PC-9 (cell line): ENCODE results near the gene PRF1. TPM values are rescaled to one million over a fixed set of nuclear protein-coding genes. Genes with fewer than 3 reads are reported as not detected.

Source experiments
- BruUV-seq: library from RNA; stranded (reverse); fragments of 400-500 nt; replicated peaks from 2 replicates; lab custom pipeline; 2021; lab: Mats Ljungman, UMichigan
- CTCF ChIA-PET: fragments of 300-600 bp; sonication (Branson Sonifier 250); formaldehyde crosslinking; loops from one replicate; lab custom pipeline; 2022; ENCODE audit warnings: antibody characterized with exemption; lab: Charles Lee
- POLR2A ChIA-PET: fragments of 300-600 bp; sonication (Branson Sonifier 250); formaldehyde crosslinking; loops from one replicate; lab custom pipeline; 2022; ENCODE audit warnings: antibody characterized with exemption; ENCODE audit not compliant: unreplicated experiment; lab: Charles Lee
- DNase-seq, 2 experiments: peaks; one replicate each; pipeline versions ENCODE4 v3.0.0 to v3.0.0-alpha.2; 2015 to 2022; ENCODE audit warnings: mixed read lengths in 1 of 2
- H2AFZ ChIP-seq: fragments of 200-600 bp; sonication (generic); 2 replicates; pipeline ENCODE4 v1.8.1; 2017; ENCODE audit warnings: antibody characterized with exemption
- H3F3A ChIP-seq: fragments of 200-600 bp; sonication (generic); 2 replicates; pipeline ENCODE4 v1.8.1; 2017; ENCODE audit warnings: antibody characterized with exemption, mild to moderate bottlenecking, low read depth; ENCODE audit not compliant: insufficient read depth
- H3K27ac ChIP-seq: fragments of 200-600 bp; sonication (generic); 2 replicates; pipeline ENCODE4 v1.6.1; 2016; ENCODE audit warnings: mixed run types
- H3K27me3 ChIP-seq: fragments of 200-600 bp; sonication (generic); 2 replicates; pipeline ENCODE4 v1.6.1; 2016; ENCODE audit warnings: low read depth, mixed run types; ENCODE audit not compliant: insufficient read depth
- H3K36me3 ChIP-seq: fragments of 200-600 bp; sonication (generic); 2 replicates; pipeline ENCODE4 v1.6.1; 2016; ENCODE audit warnings: low read depth, mixed run types
- H3K4me1 ChIP-seq: fragments of 200-600 bp; sonication (generic); replicated peaks from 2 replicates; pipeline ENCODE4 v1.6.1; 2016; ENCODE audit warnings: mixed run types; ENCODE audit not compliant: insufficient read depth
- H3K4me2 ChIP-seq: fragments of 200-600 bp; sonication (generic); 2 replicates; pipeline ENCODE4 v1.6.1; 2017; ENCODE audit warnings: mixed run types
- H3K4me3 ChIP-seq: fragments of 200-600 bp; sonication (generic); 2 replicates; pipeline ENCODE4 v1.6.1; 2016; ENCODE audit warnings: mixed run types
- H3K79me2 ChIP-seq: fragments of 200-600 bp; sonication (generic); 2 replicates; pipeline ENCODE4 v1.6.1; 2017; ENCODE audit warnings: low read depth, mixed run types
- H3K9me2 ChIP-seq: fragments of 200-600 bp; sonication (generic); 2 replicates; pipeline ENCODE4 v1.8.1; 2017; ENCODE audit warnings: mild to moderate bottlenecking; ENCODE audit not compliant: insufficient read depth
- H3K9me3 ChIP-seq: fragments of 200-600 bp; sonication (generic); 2 replicates; pipeline ENCODE4 v1.8.1; 2016; ENCODE audit warnings: low read depth; ENCODE audit not compliant: insufficient read depth
- H4K20me1 ChIP-seq: fragments of 200-600 bp; sonication (generic); 2 replicates; pipeline ENCODE4 v1.8.1; 2017; ENCODE audit not compliant: insufficient read depth
- CTCF ChIP-seq: fragments of 200-600 bp; sonication (generic); conservative IDR thresholded peaks from 2 replicates; pipeline ENCODE4 v1.6.1; 2017; ENCODE audit warnings: mixed run types, antibody characterized with exemption, mild to moderate bottlenecking, moderate library complexity
- EZH2 ChIP-seq: fragments of 200-600 bp; sonication (generic); IDR thresholded peaks from 2 replicates; pipeline ENCODE4 v1.8.0; 2017; ENCODE audit warnings: antibody characterized with exemption, low read depth
- intact Hi-C: fragments of 100-400 bp; cut with micrococcal nuclease; formaldehyde crosslinking; loops from one replicate; pipeline ENCODE4 v1.10.0; 2022; ENCODE audit not compliant: unreplicated experiment
- total RNA-seq: library from RNA; stranded (reverse); gene quantifications from 2 replicates; pipeline ENCODE4 v1.2.3, GENCODE V29; 2021

PRF1 gene
- total RNA-seq, 1 experiment from 2014 or later = not detected

DNA sequence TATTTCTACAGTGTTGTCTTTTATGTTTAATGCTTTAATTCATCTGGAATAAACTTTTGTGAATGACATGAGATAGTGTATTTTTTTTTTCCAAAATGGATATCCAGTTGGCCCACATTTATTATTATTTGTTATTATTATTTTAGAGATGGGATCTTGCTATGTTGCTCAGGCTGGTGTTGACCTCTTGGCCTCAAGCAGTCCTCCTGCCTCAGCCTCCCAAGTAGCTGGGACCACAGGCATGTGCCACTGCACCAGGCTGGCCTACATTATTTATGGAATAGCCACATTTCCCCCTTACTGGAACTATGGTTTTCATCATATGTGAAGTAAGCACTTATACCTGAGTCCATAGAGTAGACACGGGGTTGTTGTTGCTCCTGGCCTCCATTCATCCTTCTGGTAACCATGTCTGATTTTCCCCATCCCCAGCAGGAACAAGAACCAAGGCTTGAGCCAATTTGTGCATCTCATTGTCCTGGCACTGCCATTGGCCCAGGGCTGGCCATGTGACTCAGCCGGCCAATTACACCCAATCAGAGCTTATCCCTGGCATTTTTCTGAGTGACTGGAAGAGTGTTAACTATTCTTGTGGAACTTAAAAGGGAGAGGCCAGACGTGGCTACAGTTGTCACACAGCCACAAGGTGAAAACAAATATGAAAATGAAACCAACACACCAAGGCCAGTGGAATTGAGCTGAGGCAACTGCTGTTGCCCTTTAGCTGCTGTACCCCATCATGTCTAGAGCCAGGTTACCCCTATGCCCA lies 23.1 kb downstream of the PRF1 start:
- Histone ChIP-seq H3K9me2 (no peaks in the 10 kb centered on the region), H4K20me1 (no peaks in the 10 kb centered on the region), H3K9me3 (no peaks in the 10 kb centered on the region), H3K4me2 (peak overlapping the region; percentile 49), H3K4me1 (peaks cover 35% of the 10 kb centered on the region), H3K79me2 (no peaks in the 10 kb centered on the region), H3K27me3 (no peaks in the 10 kb centered on the region), H2AFZ (no peak overlapping the region), H3K36me3 (no peaks in the 10 kb centered on the region), H3K27ac (peak overlapping the region; percentile 70), H3F3A (peaks cover 25% of the 10 kb centered on the region), H3K4me3 (peak overlapping the region; percentile 0; the same call in 1 of the 2 replicates)
- no peak for DNase-seq
- POLR2A ChIA-PET = interaction anchor here (0.6 kb wide), 1 partner anchor 67 kb away, joined by 4 read pairs; no protein-coding TSS in a partner anchor
- intact Hi-C loops = loop anchor here (5.0 kb wide), 1 partner anchor 853 kb away; no protein-coding TSS in a partner anchor
- BruUV-seq = no TSS peak
- no peak for TF ChIP-seq CTCF
- no peak for TF ChIP-seq EZH2
- CTCF ChIA-PET = no interaction called here

DNA sequence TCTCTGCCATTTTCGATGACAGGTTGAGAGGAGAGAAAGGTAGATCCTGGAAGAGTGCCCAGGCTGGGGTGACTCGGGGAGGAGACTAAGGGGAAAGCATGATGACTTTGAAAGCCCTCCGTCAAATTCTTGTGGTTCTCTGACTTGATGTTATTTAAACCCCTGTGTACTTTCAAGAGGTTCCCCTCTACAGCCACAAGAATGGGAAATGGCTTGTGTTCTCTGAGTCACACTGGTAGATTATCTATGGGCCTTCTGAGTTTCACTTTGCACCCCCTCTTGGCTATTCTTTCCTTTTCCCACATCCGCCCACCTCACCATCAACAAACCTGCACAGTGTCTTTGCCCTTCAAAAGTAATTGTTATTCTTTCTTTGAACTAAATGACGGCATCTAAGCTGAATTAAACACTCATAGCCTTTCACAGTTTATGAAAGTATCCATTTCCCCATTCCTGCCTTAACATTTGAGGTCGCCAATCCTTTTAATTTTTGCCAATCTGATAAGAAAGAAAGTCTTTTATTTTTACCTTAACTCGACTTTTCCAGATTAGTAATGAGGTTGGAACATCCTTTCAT lies 24.1 kb downstream of the PRF1 start:
- intact Hi-C loops = loop anchor here (1.0 to 5.0 kb wide), 2 partner anchors 95 to 854 kb away; no protein-coding TSS in a partner anchor
- Histone ChIP-seq H3K9me3 (no peaks in the 10 kb centered on the region), H3K9me2 (no peaks in the 10 kb centered on the region), H3K4me3 (peak overlapping the region; percentile 0; the same call in 1 of the 2 replicates), H3K4me1 (peaks cover 35% of the 10 kb centered on the region), H3K79me2 (no peaks in the 10 kb centered on the region), H3K27me3 (no peaks in the 10 kb centered on the region), H3K4me2 (peak overlapping the region; percentile 49), H3F3A (peaks cover 25% of the 10 kb centered on the region), H2AFZ (no peak overlapping the region), H3K27ac (peak overlapping the region; percentile 70), H3K36me3 (no peaks in the 10 kb centered on the region), H4K20me1 (no peaks in the 10 kb centered on the region)
- CTCF ChIA-PET = no interaction called here
- peak; percentile 85 to 98 for DNase-seq
- no TSS peak for BruUV-seq
- POLR2A ChIA-PET = interaction anchor here (0.6 kb wide), 1 partner anchor 68 kb away, joined by 4 read pairs; no protein-coding TSS in a partner anchor
- no peak for TF ChIP-seq EZH2
- no peak for TF ChIP-seq CTCF

DNA sequence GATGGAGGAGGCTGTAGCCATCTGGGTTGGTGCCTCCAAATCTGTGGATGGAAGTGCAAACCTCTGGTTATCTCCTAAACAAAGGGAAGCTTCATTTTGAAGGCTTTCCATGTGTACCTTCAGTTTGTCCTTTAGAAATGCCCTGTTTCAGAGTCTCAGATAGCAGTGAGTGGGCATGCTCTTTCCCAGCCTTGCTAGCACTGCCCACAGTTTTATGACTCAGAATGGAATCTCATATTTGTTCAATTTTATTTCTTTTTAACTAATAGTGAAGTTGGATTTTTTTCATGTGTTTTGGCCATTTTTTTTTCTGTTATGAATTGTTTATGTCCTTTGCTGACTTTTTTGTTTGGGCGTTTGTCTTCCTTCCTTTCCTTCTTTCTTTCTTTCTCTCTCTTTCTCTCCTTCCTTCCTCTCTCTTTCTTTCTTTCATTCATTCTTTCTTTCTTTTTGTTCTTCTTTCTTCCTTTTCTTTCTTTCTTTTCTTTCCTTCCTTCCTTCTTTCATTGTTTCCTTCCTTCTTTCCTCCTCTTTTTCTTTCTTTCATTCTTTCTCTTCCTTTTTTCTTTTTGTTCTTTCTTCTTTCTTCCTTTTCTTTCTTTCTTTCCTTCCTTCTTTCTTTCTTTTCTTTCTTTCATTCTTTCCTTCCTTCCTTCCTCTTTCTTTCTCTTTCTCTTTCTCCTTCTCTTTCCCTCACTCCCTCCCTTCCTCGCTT lies 25.6 kb downstream of the PRF1 start:
- no TSS peak for BruUV-seq
- Histone ChIP-seq H4K20me1 (no peaks in the 10 kb centered on the region), H3K9me2 (no peaks in the 10 kb centered on the region), H3K79me2 (no peaks in the 10 kb centered on the region), H3K36me3 (no peaks in the 10 kb centered on the region), H3K4me2 (peak overlapping the region; percentile 20; the same call in 1 of the 2 replicates), H3K4me1 (peaks cover 35% of the 10 kb centered on the region), H3K27me3 (no peaks in the 10 kb centered on the region), H2AFZ (no peak overlapping the region), H3K4me3 (no peak overlapping the region), H3K27ac (no peak overlapping the region), H3F3A (peaks cover 30% of the 10 kb centered on the region), H3K9me3 (no peaks in the 10 kb centered on the region)
- ChIA-PET POLR2A (no interaction called here), CTCF (interaction anchor here (1.0 kb wide), 1 partner anchor 16 kb away, joined by 3 read pairs; no protein-coding TSS in a partner anchor)
- TF ChIP-seq CTCF (no peak), EZH2 (no peak)
- intact Hi-C loops = loop anchor here (5.0 kb wide), 1 partner anchor 855 kb away; no protein-coding TSS in a partner anchor
- no peak for DNase-seq
